ENCODE data around the gene CLEC2A.
A peak's percentile ranks its signal among the peaks of the same experiment; 100 is the strongest.

The CLEC2A gene

DNA sequence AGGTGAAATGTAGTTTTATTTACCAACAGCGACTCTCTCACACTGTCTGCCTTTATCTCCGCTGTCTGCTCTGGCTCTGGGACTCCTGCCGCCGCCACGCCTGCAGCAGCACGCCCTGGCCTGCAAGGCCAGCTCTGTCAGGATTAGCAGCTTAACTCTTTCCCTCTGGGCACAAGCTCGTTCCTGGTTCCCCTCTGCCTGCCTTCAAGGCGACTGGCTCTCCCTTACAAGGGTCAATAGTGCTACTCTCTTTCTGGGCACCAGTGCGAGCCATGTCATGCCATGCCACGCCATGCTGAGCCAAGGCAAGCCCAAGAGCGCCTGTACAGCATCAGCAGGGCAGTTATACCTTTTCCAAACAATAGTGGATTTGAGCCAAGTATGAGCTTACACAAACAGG lies 59.4 kb downstream of the CLEC2A start:
- H3F3A ChIP-seq (ENCODE audit: insufficient read depth, low read length) = no peaks in the 10 kb centered on the region
- H3K27ac ChIP-seq (ENCODE audit: low read depth, low read length, poor library complexity, severe bottlenecking) = no peak overlapping the region
- no peaks in the 10 kb centered on the region for H3K36me3 ChIP-seq (ENCODE audit: insufficient read depth, low read length)
- no peak overlapping the region for H3K4me2 ChIP-seq (ENCODE audit: low read length)
- H3K4me1 ChIP-seq (ENCODE audit: insufficient read depth, low read length, severe bottlenecking) = peaks cover 23% of the 10 kb centered on the region
- H3K9me2 ChIP-seq (ENCODE audit: low read depth, low read length) = no peaks in the 10 kb centered on the region
- H3K27me3 ChIP-seq (ENCODE audit: insufficient read depth, low read length) = no peaks in the 10 kb centered on the region
- no peak overlapping the region for H3K9ac ChIP-seq (ENCODE audit: low read length)
- TF ChIP-seq, protein P1, sequence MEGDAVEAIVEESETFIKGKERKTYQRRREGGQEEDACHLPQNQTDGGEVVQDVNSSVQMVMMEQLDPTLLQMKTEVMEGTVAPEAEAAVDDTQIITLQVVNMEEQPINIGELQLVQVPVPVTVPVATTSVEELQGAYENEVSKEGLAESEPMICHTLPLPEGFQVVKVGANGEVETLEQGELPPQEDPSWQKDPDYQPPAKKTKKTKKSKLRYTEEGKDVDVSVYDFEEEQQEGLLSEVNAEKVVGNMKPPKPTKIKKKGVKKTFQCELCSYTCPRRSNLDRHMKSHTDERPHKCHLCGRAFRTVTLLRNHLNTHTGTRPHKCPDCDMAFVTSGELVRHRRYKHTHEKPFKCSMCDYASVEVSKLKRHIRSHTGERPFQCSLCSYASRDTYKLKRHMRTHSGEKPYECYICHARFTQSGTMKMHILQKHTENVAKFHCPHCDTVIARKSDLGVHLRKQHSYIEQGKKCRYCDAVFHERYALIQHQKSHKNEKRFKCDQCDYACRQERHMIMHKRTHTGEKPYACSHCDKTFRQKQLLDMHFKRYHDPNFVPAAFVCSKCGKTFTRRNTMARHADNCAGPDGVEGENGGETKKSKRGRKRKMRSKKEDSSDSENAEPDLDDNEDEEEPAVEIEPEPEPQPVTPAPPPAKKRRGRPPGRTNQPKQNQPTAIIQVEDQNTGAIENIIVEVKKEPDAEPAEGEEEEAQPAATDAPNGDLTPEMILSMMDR (IDR thresholded peaks at IDR 0.05; ENCODE audit: low read length) = no peak
- H4K20me1 ChIP-seq (ENCODE audit: insufficient read depth, low read length) = no peaks in the 10 kb centered on the region
- no peaks in the 10 kb centered on the region for H3K79me2 ChIP-seq (ENCODE audit: insufficient read depth, low read length)
- no peak overlapping the region for H2AFZ ChIP-seq (ENCODE audit: low read length)
- H3K4me3 ChIP-seq (ENCODE audit: low read depth, low read length, poor library complexity, severe bottlenecking) = no peak overlapping the region
- H3K9me3 ChIP-seq (ENCODE audit: low read length) = no peaks in the 10 kb centered on the region

DNA sequence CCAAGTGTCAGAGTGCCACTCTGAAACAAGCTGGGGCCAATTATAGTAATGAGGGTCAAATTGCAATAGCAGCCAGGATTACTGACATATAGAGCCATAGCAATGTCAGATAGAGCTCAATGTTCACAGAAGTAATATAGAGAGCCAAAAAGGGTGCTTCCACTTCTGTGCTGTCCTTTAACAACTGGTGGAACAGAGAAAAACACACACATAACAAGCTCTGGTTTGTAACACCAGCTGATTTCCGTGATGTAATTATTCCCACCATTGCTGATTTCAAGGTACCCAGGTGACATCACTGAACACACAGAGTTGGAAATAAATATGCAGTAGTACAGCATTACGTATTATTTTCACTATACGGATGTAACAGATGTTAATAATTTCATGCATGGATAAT lies 60.0 kb downstream of the CLEC2A start:
- Histone ChIP-seq H3K9ac (ENCODE audit: low read length) (no peak overlapping the region), H3K9me3 (ENCODE audit: low read length) (no peaks in the 10 kb centered on the region), H3F3A (ENCODE audit: insufficient read depth, low read length) (no peaks in the 10 kb centered on the region), H3K4me2 (ENCODE audit: low read length) (no peak overlapping the region), H3K36me3 (ENCODE audit: insufficient read depth, low read length) (no peaks in the 10 kb centered on the region), H3K27ac (ENCODE audit: low read depth, low read length, poor library complexity, severe bottlenecking) (no peak overlapping the region), H3K9me2 (ENCODE audit: low read depth, low read length) (no peaks in the 10 kb centered on the region), H3K4me3 (ENCODE audit: low read depth, low read length, poor library complexity, severe bottlenecking) (no peak overlapping the region), H4K20me1 (ENCODE audit: insufficient read depth, low read length) (no peaks in the 10 kb centered on the region), H3K4me1 (ENCODE audit: insufficient read depth, low read length, severe bottlenecking) (peaks cover 25% of the 10 kb centered on the region), H3K27me3 (ENCODE audit: insufficient read depth, low read length) (no peaks in the 10 kb centered on the region), H2AFZ (ENCODE audit: low read length) (no peak overlapping the region), H3K79me2 (ENCODE audit: insufficient read depth, low read length) (no peaks in the 10 kb centered on the region)
- TF ChIP-seq, protein P1 (IDR thresholded peaks at IDR 0.05; ENCODE audit: low read length) = no peak
- TF ChIP-seq EZH2 (IDR thresholded peaks at IDR 0.05; ENCODE audit: borderline replicate concordance, low read length) = no peak

DNA sequence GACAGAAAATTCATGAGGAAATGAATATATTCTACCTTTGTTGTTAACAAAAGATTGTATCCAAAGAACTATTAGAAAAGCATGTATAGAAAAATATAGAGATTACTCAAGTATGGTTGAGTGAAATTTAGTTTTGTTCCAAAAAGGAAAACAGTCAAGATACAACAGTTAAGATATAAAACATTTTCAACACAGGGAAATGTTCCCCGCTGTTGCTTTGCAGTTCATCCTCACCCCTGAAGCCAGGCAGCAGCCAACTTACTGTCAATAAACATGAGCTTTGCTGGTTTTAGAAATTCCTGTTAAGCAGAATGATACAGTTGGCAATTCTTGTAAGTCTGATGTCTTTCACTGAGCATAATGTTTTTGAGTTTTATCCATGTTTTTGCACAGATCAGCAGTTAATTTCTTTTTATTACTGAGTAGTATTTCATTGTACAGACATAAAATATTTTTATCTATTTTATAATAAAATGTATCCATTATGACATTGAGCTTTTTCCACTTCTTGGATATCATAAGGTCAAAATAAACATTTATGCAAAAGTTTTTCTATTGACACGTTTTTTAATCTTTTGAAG lies 61.8 kb downstream of the CLEC2A start:
- H3K27me3 ChIP-seq (ENCODE audit: insufficient read depth, low read length) = no peaks in the 10 kb centered on the region
- H3K4me2 ChIP-seq (ENCODE audit: low read length) = peak overlapping the region; percentile 71; the same call in 1 of the 2 replicates
- no peaks in the 10 kb centered on the region for H3K9me3 ChIP-seq (ENCODE audit: low read length)
- H2AFZ ChIP-seq (ENCODE audit: low read length) = peak overlapping the region; percentile 97
- H4K20me1 ChIP-seq (ENCODE audit: insufficient read depth, low read length) = no peaks in the 10 kb centered on the region
- TF ChIP-seq EZH2 (IDR thresholded peaks at IDR 0.05; ENCODE audit: borderline replicate concordance, low read length) = no peak
- TF ChIP-seq, protein P1 (IDR thresholded peaks at IDR 0.05; ENCODE audit: low read length) = no peak
- H3K9ac ChIP-seq (ENCODE audit: low read length) = no peak overlapping the region; the same call in 1 of the 2 replicates
- no peaks in the 10 kb centered on the region for H3K79me2 ChIP-seq (ENCODE audit: insufficient read depth, low read length)
- peaks cover 32% of the 10 kb centered on the region for H3K4me1 ChIP-seq (ENCODE audit: insufficient read depth, low read length, severe bottlenecking)
- H3K4me3 ChIP-seq (ENCODE audit: low read depth, low read length, poor library complexity, severe bottlenecking) = peak overlapping the region; percentile 51
- no peaks in the 10 kb centered on the region for H3F3A ChIP-seq (ENCODE audit: insufficient read depth, low read length)
- H3K27ac ChIP-seq (ENCODE audit: low read depth, low read length, poor library complexity, severe bottlenecking) = no peak overlapping the region
- no peaks in the 10 kb centered on the region for H3K36me3 ChIP-seq (ENCODE audit: insufficient read depth, low read length)
- H3K9me2 ChIP-seq (ENCODE audit: low read depth, low read length) = no peaks in the 10 kb centered on the region
